ENCODE measurements around the gene SPIRE2.
"Not testable (repeated sequence)": the region's sequence is repeated elsewhere in the genome, so short reads cannot be mapped to it uniquely, and the experiment has no call there.

SPIRE2 gene

GRCh38 chr16:89808475-89808874, 19.8 kb upstream of the SPIRE2 start:
- no peak for DNase-seq

- DNase-seq: no peak
Measured at GRCh38 chr16:89811321-89811720, 17.0 kb upstream of the SPIRE2 start.

GRCh38 chr16:89815639-89816348, 12.5 kb upstream of the SPIRE2 start:
- DNase-seq: peak; percentile 32 to 39

- DNase-seq: not testable (repeated sequence)
Measured at GRCh38 chr16:89818851-89819403, 9.3 kb upstream of the SPIRE2 start.

GRCh38 chr16:89819448-89819847, 8.8 kb upstream of the SPIRE2 start:
- DNase-seq: not testable (repeated sequence)

GRCh38 chr16:89821438-89822187, 6.7 kb upstream of the SPIRE2 start:
- DNase-seq: no peak

GRCh38 chr16:89822188-89823086, 5.8 kb upstream of the SPIRE2 start:
- DNase-seq: no peak

- no peak for DNase-seq
Measured at GRCh38 chr16:89823087-89823823, 5.0 kb upstream of the SPIRE2 start.

- DNase-seq: not testable (repeated sequence)
Measured at GRCh38 chr16:89823824-89824148, 4.5 kb upstream of the SPIRE2 start.

- no peak for DNase-seq
Measured at GRCh38 chr16:89826531-89827382, 1.5 kb upstream of the SPIRE2 start.

- peak in 1 of 2 experiments; percentile 32 for DNase-seq
Measured at GRCh38 chr16:89827383-89828198, 684 bp upstream of the SPIRE2 start.

GRCh38 chr16:89828870-89829629, 775 bp downstream of the SPIRE2 start:
- no peak for DNase-seq

- DNase-seq: no peak
Measured at GRCh38 chr16:89829630-89830437, 1.6 kb downstream of the SPIRE2 start.

GRCh38 chr16:89831810-89832328, 3.6 kb downstream of the SPIRE2 start:
- DNase-seq: no peak

GRCh38 chr16:89833664-89834363, 5.5 kb downstream of the SPIRE2 start:
- DNase-seq: not testable (repeated sequence)

- DNase-seq: not testable (repeated sequence)
Measured at GRCh38 chr16:89834813-89835363, 6.6 kb downstream of the SPIRE2 start.

- DNase-seq: not testable (repeated sequence)
Measured at GRCh38 chr16:89836484-89836883, 8.2 kb downstream of the SPIRE2 start.

Data from activated T-cell treated with anti-CD3 and anti-CD28 coated beads, Interleukin-2, amount 50 U/mL, for 48 hours (primary cell).